Mononuclear cell (primary cell): ENCODE measurements around the gene PGAM1. TPM values are rescaled to one million over a fixed set of nuclear protein-coding genes. Genes with fewer than 3 reads are reported as not detected.
"Not testable (repeated sequence)": the region's sequence is repeated elsewhere in the genome, so short reads cannot be mapped to it uniquely, and the experiment has no call there.

Experiments
- H3K27me3 ChIP-seq: 2 replicates; pipeline ENCODE4 v1.6.0; 2011; ENCODE audit warnings: low read length, control low read depth; ENCODE audit not compliant: insufficient read depth
- H3K4me1 ChIP-seq: 2 replicates; pipeline ENCODE4 v1.5.1; 2011; ENCODE audit warnings: mild to moderate bottlenecking, low read length, control low read depth; ENCODE audit not compliant: insufficient read depth
- H3K4me3 ChIP-seq: 2 replicates; pipeline ENCODE4 v1.5.1; 2011; ENCODE audit warnings: mild to moderate bottlenecking, low read length, moderate library complexity
- H3K9me3 ChIP-seq: 2 replicates; pipeline ENCODE4 v1.5.1; 2011; ENCODE audit warnings: low read depth, mild to moderate bottlenecking, control low read depth, low read length
- total RNA-seq: library from RNA; depleted of rRNA; stranded (reverse); fragments of >200 nt; gene quantifications from one replicate; pipeline ENCODE4 v1.2.3, GENCODE V29; 2012

The PGAM1 gene
- total RNA-seq, 1 donor, result 155 TPM

DNA sequence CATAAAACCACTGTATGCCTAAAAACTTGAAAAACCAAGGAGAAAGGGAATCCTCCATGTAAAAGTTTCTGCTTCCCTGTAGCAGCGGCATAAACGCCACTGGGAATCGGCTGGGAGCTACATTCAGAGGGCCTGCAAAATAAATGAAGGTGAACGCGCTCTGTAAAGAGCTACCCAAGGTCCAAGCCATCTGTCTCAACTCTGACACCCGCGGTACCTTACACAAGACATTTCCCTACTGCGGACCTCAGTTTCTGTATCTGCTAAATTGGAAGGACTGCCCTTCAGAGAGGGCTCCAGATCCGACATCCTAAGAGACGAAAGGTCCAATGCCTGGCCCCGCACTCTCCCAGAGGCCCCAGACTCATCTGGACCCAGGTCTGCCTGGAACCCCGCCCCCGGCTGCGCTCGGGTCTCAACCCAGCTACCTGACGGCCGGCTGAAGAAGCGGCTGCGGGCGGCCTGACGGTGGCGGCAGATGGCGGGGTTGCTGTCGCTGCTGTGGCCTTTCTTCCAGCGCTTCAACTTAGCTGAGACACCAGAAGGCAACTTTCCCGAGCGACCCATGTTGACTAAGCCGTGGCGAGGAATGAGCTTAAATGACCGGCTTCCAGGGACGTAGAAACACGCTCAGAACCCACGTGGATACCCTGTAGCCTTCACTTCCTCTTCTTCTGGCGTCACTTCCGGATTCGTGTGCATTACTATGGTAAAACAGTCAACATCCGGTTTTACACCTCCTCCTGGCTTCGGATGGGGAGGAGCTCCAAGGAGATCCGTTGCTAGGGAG is 25.1 kb upstream of the PGAM1 start, which contains the start of gene RRP12:
Gene RRP12 (minus strand): TSS at position 676 of the 790 bp plus-strand sequence. CDS start 109 bp downstream, at position 567.
- no peaks in the 10 kb centered on the region for H3K27me3 ChIP-seq
- H3K4me1 ChIP-seq, result peaks cover 50% of the 10 kb centered on the region
- peak within 1 kb of the TSS; percentile 65 for H3K4me3 ChIP-seq
- H3K9me3 ChIP-seq, result no peaks in the 10 kb centered on the region

DNA sequence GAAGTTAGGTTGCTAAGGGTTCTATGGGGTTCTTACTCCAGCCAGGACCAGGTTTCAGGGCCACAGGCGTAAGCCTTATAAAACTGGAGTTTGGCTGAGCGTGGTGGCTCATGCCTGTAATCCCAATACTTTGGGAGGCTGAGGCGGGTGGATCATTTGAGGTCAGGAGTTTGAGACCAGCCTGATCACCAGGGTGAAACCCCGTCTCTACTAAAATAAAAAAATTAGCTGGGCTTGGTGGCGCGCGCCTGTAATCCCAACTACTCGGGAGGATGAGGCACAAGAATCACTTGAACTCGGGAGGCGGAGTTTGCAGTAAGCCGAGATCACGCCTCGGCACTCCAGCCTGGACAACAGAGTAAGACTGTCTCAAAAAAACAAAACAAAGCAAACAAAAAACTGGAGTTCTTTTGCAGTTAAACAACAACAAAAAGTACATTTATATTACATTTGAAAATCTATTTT is 24.5 kb upstream of the PGAM1 start:
- Histone ChIP-seq H3K27me3 (no peaks in the 10 kb centered on the region), H3K4me3 (peak overlapping the region; percentile 65), H3K4me1 (peaks cover 56% of the 10 kb centered on the region), H3K9me3 (no peaks in the 10 kb centered on the region)

DNA sequence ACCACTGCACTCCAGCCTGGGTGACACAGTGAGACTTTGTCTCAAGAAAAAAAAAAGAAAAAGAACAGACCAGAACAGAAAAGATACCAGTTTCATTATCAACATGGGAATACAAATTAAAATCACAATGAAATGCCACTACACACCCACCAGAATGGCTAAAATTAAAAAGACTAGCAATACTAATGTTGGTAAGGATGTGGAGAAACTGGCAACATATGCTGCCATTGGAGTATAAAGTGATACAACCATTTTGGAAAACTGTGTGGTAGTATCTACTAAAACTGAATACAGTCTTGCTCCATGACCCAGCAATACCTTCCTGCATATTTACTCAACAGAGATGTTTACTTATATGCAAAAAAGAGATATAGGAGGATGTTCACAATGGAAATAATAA is 21.9 kb upstream of the PGAM1 start:
- no peaks in the 10 kb centered on the region for H3K9me3 ChIP-seq
- H3K4me1 ChIP-seq, result peaks cover 82% of the 10 kb centered on the region
- H3K4me3 ChIP-seq, result no peak overlapping the region
- no peaks in the 10 kb centered on the region for H3K27me3 ChIP-seq

DNA sequence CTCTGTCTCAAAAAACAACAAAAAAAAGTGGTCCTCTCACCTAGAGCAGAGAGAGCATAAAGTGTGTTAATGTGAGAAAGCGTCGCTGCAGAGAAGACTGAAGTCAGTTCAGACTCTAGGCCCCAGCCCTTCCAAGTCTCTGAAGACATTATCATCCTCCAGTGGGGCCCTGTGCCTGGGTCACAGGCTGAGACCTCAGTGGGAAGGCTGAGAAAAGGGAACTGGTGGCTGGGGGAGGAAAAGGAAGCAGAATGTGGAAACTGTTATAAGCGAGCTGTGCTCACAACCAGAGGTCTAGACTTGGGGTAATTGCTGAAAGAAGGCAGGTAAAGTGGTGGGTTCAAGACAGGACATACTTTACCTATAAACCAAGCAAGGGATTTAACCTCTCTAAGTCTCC is 19.9 kb upstream of the PGAM1 start:
- Histone ChIP-seq H3K9me3 (no peaks in the 10 kb centered on the region), H3K4me1 (peaks cover 76% of the 10 kb centered on the region), H3K27me3 (no peaks in the 10 kb centered on the region), H3K4me3 (no peak overlapping the region)

DNA sequence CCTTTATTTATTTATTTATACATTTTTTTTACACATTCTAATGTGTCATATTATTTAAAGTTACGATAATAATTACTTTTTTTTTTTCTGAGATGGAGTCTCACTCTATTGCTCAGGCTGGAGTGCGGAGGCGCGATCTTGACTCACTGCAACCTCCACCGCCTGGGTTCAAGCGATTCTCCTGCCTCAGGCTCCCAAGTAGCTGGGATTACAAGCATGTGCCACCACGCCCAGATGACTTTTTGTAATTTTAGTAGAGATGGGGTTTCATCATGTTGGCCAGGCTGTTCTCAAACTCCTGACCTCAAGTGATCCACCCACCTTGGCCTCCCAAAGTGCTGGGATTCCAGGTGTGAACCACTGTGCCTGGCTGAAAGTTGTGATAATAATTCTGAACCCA is 19.5 kb upstream of the PGAM1 start:
- peaks cover 76% of the 10 kb centered on the region for H3K4me1 ChIP-seq
- H3K4me3 ChIP-seq, H3K27me3 ChIP-seq, H3K9me3 ChIP-seq: not testable (repeated sequence)

DNA sequence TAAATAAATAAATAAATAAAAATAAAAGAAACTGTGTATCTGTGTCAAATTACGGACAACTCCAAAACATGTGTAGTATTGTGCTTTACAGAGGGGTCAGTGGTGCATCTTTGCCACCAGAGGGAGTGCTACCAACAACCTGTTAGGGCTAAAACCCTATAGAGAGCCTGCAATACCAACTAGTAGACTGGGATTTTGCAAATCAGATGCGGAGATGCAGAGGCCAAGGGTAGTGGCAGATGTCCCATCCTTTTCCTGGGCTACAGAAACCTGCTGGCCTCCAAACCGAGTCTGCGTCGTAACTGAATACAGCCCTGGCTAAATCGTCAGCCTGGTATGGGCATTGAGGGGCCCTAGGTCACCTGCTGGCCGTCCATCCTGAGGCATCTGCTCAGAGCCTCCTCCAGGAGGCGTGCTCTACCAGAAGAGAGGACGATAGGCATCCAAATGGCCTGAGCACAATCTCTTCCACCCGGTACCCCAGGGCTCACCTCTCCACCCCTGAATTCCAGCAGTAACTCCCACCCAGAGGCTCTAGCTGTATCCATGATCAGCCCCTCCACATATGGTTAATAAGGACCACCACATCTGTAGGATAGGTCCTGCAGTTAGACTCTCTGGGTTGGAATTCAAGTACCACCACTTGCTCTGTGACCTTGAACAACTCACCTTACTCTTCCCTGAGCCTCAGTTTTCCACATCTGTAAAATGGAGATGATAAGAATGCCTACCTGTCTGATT is 18.6 kb upstream of the PGAM1 start:
- Histone ChIP-seq H3K27me3 (no peaks in the 10 kb centered on the region), H3K9me3 (no peaks in the 10 kb centered on the region), H3K4me3 (no peak overlapping the region), H3K4me1 (peaks cover 76% of the 10 kb centered on the region)

DNA sequence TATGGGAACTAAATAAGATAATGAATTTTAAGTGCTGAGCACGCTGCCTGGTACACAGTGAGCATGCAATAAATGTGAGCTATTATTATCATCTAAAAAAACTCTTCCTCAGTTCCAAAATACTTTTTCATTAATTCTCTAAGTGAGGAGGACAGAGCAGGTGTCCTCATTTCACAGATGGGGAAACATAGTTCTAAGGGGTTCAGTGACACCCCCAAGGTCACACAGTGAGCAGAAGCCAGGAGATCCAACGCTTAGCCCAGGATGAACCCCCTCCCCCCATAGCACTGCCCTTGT is 18.1 kb upstream of the PGAM1 start:
- peaks cover 77% of the 10 kb centered on the region for H3K4me1 ChIP-seq
- no peaks in the 10 kb centered on the region for H3K9me3 ChIP-seq
- H3K4me3 ChIP-seq, result no peak overlapping the region
- H3K27me3 ChIP-seq, result no peaks in the 10 kb centered on the region

DNA sequence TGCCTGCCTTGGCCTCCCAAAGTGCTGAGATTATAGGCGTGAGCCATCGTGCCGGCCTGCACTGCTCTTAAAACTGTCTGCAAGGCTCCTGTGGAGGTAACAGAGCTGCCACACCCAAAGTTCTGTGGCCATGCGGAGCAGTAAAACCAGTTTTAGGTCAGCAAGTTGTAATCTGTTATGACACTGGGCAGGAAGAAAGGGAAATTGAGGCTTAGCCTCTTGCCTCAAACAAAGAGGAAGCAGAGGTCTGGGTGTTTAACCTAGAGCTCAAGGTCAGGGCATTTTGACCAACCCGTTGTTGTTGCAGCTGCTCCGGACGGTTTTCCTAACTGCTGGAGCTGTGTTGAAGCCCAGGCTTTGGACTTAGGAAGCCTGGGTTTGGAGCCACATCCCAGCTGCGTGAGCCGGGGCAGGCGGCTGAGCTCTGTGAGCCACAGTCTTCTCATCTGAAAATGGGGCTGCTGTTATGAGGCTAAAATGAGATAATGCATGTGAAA is 17.4 kb upstream of the PGAM1 start:
- H3K4me1 ChIP-seq, result peaks cover 80% of the 10 kb centered on the region

DNA sequence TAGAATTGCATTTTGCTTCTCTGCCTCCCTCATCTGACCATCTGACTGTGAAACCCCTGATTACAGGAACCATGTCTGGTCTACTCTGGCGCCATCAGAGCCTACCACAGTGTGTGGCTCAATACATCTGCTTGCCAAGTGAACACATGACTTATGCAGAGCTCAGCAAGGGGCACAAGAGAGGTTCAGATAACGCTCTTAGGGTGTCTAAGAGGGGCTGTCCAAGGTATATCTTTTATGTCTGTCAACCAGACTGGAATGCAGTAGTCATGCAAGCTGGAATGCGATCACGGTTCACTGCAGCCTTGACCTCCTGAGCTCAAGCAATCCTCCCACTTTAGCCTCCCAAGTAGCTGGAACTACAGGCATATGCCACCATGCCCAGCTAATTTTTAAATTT is 14.6 kb upstream of the PGAM1 start:
- H3K4me3 ChIP-seq, result no peak overlapping the region
- no peaks in the 10 kb centered on the region for H3K9me3 ChIP-seq
- H3K27me3 ChIP-seq, result no peaks in the 10 kb centered on the region
- peaks cover 76% of the 10 kb centered on the region for H3K4me1 ChIP-seq

More for the DNA sequence above, 17.4 kb upstream of the PGAM1 start:
- H3K9me3 ChIP-seq, result no peaks in the 10 kb centered on the region
- no peak overlapping the region for H3K4me3 ChIP-seq
- H3K27me3 ChIP-seq, result no peaks in the 10 kb centered on the region

DNA sequence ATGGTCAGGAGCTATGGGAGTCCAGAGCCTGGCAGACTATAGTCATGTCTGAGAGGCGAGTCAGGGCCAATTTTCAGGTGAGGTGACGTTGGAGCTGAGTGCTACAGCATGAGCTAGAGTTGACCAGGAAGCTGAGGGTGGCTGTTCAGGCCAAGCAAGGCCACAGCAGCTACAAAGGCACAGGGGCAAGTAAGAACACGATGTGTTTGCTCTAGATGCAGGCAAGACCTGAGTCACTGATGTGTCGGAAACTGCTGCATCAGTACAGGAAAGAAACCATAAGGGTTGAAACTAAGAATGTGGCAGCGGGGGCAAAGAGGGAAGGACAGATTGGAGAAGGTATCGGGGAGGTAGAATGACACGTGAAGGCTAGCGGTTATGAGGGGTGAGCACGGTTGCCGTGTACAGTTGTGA is 13.1 kb upstream of the PGAM1 start:
- Histone ChIP-seq H3K9me3 (no peaks in the 10 kb centered on the region), H3K4me3 (no peak overlapping the region), H3K27me3 (no peaks in the 10 kb centered on the region), H3K4me1 (peaks cover 66% of the 10 kb centered on the region)

DNA sequence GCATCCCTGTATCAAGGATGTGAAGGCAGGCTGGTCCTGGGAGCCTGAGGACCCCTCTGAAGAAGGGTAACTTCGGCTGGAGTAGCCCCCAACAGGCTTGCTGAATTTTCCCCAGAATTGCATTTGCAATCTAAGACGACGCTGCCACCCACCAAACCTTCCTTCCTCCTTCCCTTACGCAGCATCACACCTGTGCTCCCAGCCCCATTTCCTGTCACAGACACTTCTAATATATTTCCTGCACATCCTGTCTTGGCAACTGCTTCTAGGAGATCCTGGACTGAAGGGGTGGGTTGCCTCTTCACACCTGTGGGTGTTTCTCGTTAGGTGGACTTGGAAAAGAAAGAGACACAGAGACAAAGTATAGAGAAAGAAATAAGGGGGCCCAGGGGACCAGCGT is 9.4 kb upstream of the PGAM1 start:
- peaks cover 73% of the 10 kb centered on the region for H3K4me1 ChIP-seq
- H3K27me3 ChIP-seq, result no peaks in the 10 kb centered on the region
- no peaks in the 10 kb centered on the region for H3K9me3 ChIP-seq

DNA sequence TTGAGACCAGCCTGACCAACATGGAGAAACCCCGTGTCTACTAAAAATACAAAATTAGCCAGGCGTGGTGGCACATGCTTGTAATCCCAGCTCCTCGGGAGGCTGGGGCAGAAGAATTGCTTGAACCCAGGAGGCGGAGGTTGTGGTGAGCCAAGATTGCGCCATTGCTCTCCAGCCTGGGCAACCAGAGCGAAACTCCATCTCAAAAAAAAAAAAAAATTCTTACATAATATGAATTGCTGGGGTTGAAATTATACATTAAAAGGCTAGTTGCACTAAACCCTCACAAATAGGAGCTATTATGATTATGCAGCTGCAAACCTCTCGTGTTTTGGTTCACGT is 2.3 kb upstream of the PGAM1 start:
- H3K4me1 ChIP-seq, result peaks cover 89% of the 10 kb centered on the region
- not testable (repeated sequence) for H3K9me3 ChIP-seq, H3K4me3 ChIP-seq, H3K27me3 ChIP-seq

More for the DNA sequence above, 9.4 kb upstream of the PGAM1 start:
- no peak overlapping the region for H3K4me3 ChIP-seq

DNA sequence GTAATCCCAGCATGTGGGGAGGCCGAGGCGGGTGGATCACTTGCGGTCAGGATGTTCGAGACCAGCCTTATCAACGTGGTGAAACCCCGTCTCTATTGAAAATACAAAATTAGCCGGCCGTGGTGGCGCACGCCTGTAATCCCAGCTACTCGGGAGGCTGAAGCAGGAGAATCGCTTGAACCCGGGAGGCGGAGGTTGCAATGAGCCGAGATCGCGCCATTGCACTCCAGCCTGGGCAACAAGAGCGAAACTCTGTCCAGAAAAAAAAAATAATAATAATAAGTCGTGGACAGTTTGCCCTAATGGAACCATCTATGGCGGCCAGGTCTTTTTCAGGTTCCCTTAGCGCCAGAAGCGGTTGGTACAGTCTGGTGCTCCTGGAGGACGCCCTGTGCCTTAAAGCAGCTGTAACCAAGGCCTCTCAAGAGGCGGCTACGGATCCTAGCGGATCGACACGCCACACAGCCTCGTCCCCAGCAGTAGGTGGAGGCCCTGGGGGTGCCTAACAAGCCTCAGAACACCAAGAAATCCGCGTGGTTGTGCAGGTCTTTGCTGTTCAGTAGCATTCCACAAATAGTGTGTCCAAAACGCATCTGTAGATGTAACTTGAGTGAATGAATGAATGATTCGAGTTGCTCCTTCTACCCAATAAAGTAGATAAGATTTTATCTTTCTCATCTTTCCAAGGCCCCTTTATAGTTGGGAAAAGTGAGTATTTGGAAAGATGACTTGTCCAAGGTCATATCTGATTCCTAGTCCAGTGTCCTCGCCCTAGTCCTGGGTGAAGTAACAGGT is 982 bp downstream of the PGAM1 start:
- Histone ChIP-seq H3K9me3 (no peaks in the 10 kb centered on the region), H3K4me3 (peak overlapping the region; percentile 93), H3K4me1 (peaks cover 66% of the 10 kb centered on the region), H3K27me3 (no peaks in the 10 kb centered on the region)

DNA sequence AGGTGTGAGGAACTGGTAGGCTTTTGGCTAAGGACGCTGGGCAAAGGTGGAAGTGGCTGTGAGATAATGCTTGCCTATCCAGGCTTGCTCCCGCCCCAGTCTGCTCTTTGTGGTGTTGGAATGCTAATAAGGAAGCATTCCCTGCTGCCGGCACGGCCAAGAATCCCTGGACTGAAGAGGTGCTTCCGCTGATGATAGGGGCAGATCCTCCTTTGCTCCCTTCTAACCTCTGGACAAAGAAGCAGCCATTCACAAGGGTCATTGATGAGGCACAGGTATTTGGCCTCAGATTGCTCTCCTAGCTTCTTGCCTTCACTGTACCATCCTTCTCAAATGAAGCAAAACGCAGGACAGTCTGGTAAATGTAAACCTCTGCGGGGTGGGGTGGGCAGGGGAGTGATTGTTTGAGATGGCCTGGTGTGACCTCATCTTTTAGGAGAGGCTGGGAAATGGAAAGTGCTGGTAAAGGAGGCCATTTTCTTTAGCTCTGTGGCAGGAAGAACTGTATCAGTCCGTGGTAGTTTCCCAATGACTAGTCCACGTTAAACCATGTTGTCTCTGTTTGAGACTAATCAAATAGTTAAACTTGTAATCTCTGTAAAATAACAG is 1.7 kb downstream of the PGAM1 start:
- no peaks in the 10 kb centered on the region for H3K27me3 ChIP-seq
- no peaks in the 10 kb centered on the region for H3K9me3 ChIP-seq
- peaks cover 60% of the 10 kb centered on the region for H3K4me1 ChIP-seq
- peak overlapping the region; percentile 93 for H3K4me3 ChIP-seq

DNA sequence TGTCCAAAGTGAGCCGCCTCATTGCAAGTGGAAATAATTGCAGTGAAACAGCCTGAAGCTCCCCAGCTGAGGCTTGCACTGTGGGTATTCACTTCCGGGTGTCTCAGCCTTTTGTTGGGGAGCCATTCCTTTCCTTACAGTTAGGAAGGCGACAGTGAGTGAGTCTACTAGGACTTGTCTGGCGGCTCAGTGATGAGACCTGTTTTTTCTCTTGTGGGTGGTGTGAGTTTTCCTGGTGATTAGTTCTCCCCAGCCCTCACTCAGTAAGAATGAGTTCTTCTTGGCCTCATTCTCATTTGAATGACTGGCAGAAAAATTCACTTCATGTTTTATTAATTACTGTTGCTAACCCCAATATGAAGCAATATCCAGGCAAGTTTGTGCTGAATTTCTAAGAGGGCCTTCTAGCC is 2.6 kb downstream of the PGAM1 start:
- Histone ChIP-seq H3K9me3 (no peaks in the 10 kb centered on the region), H3K4me1 (peaks cover 51% of the 10 kb centered on the region), H3K27me3 (no peaks in the 10 kb centered on the region), H3K4me3 (peak overlapping the region; percentile 93)
